Measurements from ENCODE around the gene TEX30.

Gene TEX30

DNA sequence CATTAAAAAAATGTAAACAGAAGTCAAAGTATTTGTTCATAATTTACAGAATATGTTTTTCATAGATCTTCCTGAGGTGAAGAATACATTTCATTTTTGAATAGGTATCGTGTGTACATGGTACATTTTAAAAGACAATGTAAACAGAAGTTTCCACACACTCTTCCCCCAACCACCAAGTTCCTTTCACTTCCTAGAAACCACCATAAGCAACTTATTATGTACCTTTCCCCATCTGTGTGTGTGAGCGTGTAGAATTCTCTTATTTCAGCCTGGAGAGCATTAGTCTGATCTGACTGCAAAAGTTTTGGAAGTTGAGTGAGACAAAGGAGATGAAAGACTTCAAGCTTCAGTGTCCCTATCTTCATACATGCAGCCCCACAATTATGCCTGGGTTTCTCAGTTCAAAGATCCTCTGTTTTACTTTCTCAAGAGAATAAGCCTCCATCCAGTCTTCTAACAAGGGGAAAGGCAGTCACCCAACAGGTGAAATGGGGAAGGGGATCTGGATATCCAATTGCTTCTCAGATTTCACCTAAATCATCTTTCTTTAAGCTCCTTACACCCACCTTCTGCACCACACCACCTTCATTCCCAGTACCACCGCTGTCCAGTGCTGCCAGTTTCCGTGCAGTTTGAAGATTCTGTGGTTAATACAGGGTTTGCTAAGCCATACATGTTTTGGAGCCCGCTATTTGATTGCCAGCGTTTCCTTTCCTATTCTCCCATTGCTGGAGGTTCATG is 2.1 kb downstream of the TEX30 start:
- in situ Hi-C loops (cut with MboI; ENCODE audit: low pct_unique_long_range_greater_than_20kb, low sequenced_read_pairs, unreplicated experiment): no loop called here
- TF ChIP-seq, protein P1, sequence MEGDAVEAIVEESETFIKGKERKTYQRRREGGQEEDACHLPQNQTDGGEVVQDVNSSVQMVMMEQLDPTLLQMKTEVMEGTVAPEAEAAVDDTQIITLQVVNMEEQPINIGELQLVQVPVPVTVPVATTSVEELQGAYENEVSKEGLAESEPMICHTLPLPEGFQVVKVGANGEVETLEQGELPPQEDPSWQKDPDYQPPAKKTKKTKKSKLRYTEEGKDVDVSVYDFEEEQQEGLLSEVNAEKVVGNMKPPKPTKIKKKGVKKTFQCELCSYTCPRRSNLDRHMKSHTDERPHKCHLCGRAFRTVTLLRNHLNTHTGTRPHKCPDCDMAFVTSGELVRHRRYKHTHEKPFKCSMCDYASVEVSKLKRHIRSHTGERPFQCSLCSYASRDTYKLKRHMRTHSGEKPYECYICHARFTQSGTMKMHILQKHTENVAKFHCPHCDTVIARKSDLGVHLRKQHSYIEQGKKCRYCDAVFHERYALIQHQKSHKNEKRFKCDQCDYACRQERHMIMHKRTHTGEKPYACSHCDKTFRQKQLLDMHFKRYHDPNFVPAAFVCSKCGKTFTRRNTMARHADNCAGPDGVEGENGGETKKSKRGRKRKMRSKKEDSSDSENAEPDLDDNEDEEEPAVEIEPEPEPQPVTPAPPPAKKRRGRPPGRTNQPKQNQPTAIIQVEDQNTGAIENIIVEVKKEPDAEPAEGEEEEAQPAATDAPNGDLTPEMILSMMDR (IDR thresholded peaks at IDR 0.05; ENCODE audit: extremely low read depth, insufficient read depth, missing control alignments): no peak
- no peak for DNase-seq (ENCODE audit: low spot score)

DNA sequence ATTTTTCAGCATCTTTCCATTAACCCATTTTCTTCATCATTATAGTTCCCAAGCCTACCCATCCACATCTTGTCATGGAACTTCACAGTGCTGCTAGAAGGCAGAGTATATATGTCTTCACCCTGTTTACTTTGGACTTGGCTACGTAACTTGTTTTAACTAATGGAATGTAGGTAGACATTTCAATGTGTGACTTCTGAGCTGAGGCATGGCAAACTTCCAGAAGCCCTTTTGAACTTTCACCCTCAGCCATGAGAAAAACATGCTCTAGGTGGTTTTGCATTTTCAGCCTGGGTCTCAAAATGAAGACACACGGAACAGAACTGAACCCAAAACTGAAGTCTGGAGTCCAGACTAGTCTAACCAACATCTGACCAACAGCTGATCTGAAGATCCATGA is 3.2 kb downstream of the TEX30 start:
- DNase-seq (ENCODE audit: low spot score): no peak
- TF ChIP-seq, protein P1 (IDR thresholded peaks at IDR 0.05; ENCODE audit: extremely low read depth, insufficient read depth, missing control alignments): no peak
- in situ Hi-C loops (cut with MboI; ENCODE audit: low pct_unique_long_range_greater_than_20kb, low sequenced_read_pairs, unreplicated experiment): no loop called here

- DNase-seq (ENCODE audit: low spot score): no peak
- in situ Hi-C loops (cut with MboI; ENCODE audit: low pct_unique_long_range_greater_than_20kb, low sequenced_read_pairs, unreplicated experiment): no loop called here
- TF ChIP-seq, protein P1 (IDR thresholded peaks at IDR 0.05; ENCODE audit: extremely low read depth, insufficient read depth, missing control alignments): peak; percentile 6
These were observed 3.9 kb downstream of the TEX30 start for GRCh38 chr13:102769679-102770078.

DNA sequence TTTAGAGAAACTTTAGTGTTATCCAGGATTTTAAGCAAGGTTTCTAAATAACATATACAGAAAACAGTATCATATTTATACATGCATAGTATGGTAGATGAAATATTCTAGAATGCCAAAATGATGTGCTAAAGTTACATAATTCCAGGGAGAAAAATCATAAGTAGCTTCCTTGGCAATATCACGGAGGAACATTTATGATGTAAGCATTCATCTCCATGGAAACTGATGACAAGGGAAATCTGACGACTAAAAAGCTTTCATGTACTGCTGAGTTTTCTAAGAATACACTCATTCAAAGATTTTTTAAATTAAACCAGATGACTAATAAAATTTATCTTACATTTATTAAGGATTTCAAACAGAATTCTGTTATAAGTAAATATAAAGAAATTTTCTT is 4.7 kb downstream of the TEX30 start:
- no peak for DNase-seq (ENCODE audit: low spot score)
- in situ Hi-C loops (cut with MboI; ENCODE audit: low pct_unique_long_range_greater_than_20kb, low sequenced_read_pairs, unreplicated experiment): no loop called here
- TF ChIP-seq, protein P1 (IDR thresholded peaks at IDR 0.05; ENCODE audit: extremely low read depth, insufficient read depth, missing control alignments): no peak

- DNase-seq (ENCODE audit: low spot score): no peak
- in situ Hi-C loops (cut with MboI; ENCODE audit: low pct_unique_long_range_greater_than_20kb, low sequenced_read_pairs, unreplicated experiment): no loop called here
- TF ChIP-seq, protein P1 (IDR thresholded peaks at IDR 0.05; ENCODE audit: extremely low read depth, insufficient read depth, missing control alignments): no peak
These were observed 9.8 kb downstream of the TEX30 start for GRCh38 chr13:102763741-102764140.

- TF ChIP-seq, protein P1 (IDR thresholded peaks at IDR 0.05; ENCODE audit: extremely low read depth, insufficient read depth, missing control alignments): no peak
- no peak for DNase-seq (ENCODE audit: low spot score)
- in situ Hi-C loops (cut with MboI; ENCODE audit: low pct_unique_long_range_greater_than_20kb, low sequenced_read_pairs, unreplicated experiment): no loop called here
These were observed 12.5 kb downstream of the TEX30 start for GRCh38 chr13:102761071-102761470.

Measured in GM13977 (cell line).